Uterus (tissue), 2 donors: ENCODE data around the gene TTLL3.

Experiments
- POLR2A ChIP-seq, 2 donors: fragments of 450-650 bp; IDR thresholded peaks; one replicate each; pipeline ENCODE4 v1.6.1; 2016; ENCODE audit warnings: antibody characterized with exemption in 2 of 2, mild to moderate bottlenecking in 1 of 2, moderate library complexity in 1 of 2
- TF ChIP-seq, protein P1 (sequence below), 4 experiments: fragments of 200-600 bp in 2 of 4; fragments of 450-650 bp in 2 of 4; sonication (generic) in 2 of 4; IDR thresholded peaks; one replicate each; pipeline ENCODE4 v1.5.1; 2016 to 2019; ENCODE audit warnings: antibody characterized with exemption in 4 of 4, mild to moderate bottlenecking in 2 of 4, moderate library complexity in 1 of 4

DNA sequence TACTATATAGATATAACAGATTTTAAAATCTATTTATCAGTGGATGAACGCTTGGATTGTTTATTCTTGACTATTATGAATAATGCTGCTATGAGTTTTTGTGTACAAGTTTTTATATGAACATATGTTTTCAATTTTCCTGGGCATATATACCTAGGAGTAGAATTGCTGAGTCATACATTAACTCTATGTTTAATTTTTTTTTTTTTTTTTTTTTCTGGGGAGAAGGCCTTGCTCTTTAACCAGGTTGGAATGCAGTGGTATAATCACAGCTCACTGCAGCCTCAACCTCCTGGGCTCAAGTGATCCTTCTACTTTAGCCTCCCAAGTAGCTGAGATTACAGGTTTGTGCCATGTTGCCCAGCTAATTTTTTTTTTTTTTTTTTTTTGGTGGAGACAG is 60.9 kb downstream of the TTLL3 start:
- TF ChIP-seq, protein P1, sequence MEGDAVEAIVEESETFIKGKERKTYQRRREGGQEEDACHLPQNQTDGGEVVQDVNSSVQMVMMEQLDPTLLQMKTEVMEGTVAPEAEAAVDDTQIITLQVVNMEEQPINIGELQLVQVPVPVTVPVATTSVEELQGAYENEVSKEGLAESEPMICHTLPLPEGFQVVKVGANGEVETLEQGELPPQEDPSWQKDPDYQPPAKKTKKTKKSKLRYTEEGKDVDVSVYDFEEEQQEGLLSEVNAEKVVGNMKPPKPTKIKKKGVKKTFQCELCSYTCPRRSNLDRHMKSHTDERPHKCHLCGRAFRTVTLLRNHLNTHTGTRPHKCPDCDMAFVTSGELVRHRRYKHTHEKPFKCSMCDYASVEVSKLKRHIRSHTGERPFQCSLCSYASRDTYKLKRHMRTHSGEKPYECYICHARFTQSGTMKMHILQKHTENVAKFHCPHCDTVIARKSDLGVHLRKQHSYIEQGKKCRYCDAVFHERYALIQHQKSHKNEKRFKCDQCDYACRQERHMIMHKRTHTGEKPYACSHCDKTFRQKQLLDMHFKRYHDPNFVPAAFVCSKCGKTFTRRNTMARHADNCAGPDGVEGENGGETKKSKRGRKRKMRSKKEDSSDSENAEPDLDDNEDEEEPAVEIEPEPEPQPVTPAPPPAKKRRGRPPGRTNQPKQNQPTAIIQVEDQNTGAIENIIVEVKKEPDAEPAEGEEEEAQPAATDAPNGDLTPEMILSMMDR (IDR thresholded peaks at IDR 0.05) = no peak
- no peak for TF ChIP-seq POLR2A (IDR thresholded peaks at IDR 0.05)
